A549 (cell line): ENCODE data around the gene BCO2.

ENCODE experiments used
- CTCF ChIP-seq: fragments of >200 bp; sonication (Bioruptor Twin); formaldehyde crosslinking; IDR thresholded peaks from 3 replicates; pipeline ENCODE4 v1.5.1; 2016
- EP300 ChIP-seq, 2 experiments: fragments of >200 bp; sonication (Bioruptor Twin); formaldehyde crosslinking; IDR thresholded peaks; 2 replicates in 1 of 2; 3 replicates in 1 of 2; pipeline ENCODE4 v1.6.1; 2016 to 2017
- NFE2L2 ChIP-seq: fragments of 150-350 bp; conservative IDR thresholded peaks from 2 replicates; pipeline ENCODE4 v1.6.1; 2014; ENCODE audit warnings: low read length
- POLR2A ChIP-seq: IDR thresholded peaks from 2 replicates; pipeline ENCODE4 v1.6.1; 2012; ENCODE audit warnings: mild to moderate bottlenecking, low read length
- REST ChIP-seq: fragments of 200-600 bp; sonication (generic); IDR thresholded peaks from 2 replicates; pipeline ENCODE4 v1.6.1; 2016; ENCODE audit warnings: antibody characterized with exemption, mild to moderate bottlenecking, moderate library complexity
- RFX5 ChIP-seq: fragments of 450-650 bp; IDR thresholded peaks from 2 replicates; pipeline ENCODE4 v1.7.1; 2014; ENCODE audit warnings: antibody characterized with exemption, mild to moderate bottlenecking, moderate library complexity

- TF ChIP-seq RFX5, result no peak
- TF ChIP-seq CTCF, result no peak
- no peak for TF ChIP-seq EP300 (IDR thresholded peaks at IDR 0.05)
- TF ChIP-seq REST, result no peak
- TF ChIP-seq NFE2L2, result no peak
- TF ChIP-seq POLR2A, result no peak
These were observed 56.6 kb downstream of the BCO2 start for GRCh38 chr11:112231952-112232351.
